ENCODE data around the gene ALX4. TPM values are rescaled to one million over a fixed set of nuclear protein-coding genes. Genes with fewer than 3 reads are reported as not detected.

Gene ALX4
- polyA plus RNA-seq, 1 of the 3 experiments (the other 2 are of a cell fraction): under 0.01 TPM

- H3K27me3 ChIP-seq (ENCODE audit: insufficient read depth): no peaks in the 10 kb centered on the region
- no peaks in the 10 kb centered on the region for H3K79me2 ChIP-seq (ENCODE audit: insufficient read depth)
- no peaks in the 10 kb centered on the region for H4K20me1 ChIP-seq (ENCODE audit: insufficient read depth)
- peaks cover 0 to 12% of the 10 kb centered on the region in 2 experiments; a peak in 1 of 4 replicates for H3K4me1 ChIP-seq (ENCODE audit: control insufficient read depth in 1 of 2, insufficient read depth in 2 of 2, low read depth in 1 of 2, low read length in 1 of 2)
- no peak overlapping the region for H3K9ac ChIP-seq
- no peaks in the 10 kb centered on the region for H3K9me2 ChIP-seq
- no peak for DNase-seq
- H3K36me3 ChIP-seq (replicated peaks in 1 of 2; ENCODE audit: control insufficient read depth in 1 of 2, insufficient read depth in 2 of 2, low read length in 1 of 2): no peaks in the 10 kb centered on the region
- H3K27ac ChIP-seq (ENCODE audit: low read depth in 2 of 2, low read length in 1 of 2): no peak overlapping the region
- POLR2A ChIA-PET: no interaction called here
- H3F3A ChIP-seq (replicated peaks; ENCODE audit: insufficient read depth): no peaks in the 10 kb centered on the region
- H2AFZ ChIP-seq (ENCODE audit: low read depth): no peak overlapping the region
- WGBS (ENCODE audit: low lambda C conversion rate): 77% methylated on average over 7 of the region's 20 CpGs
- no peak for TF ChIP-seq EP300 (IDR thresholded peaks at IDR 0.05; ENCODE audit: borderline replicate concordance in 1 of 2, low read depth in 1 of 2, low read length in 1 of 2)
- TF ChIP-seq GATA2 (CRISPR knock-in tag; IDR thresholded peaks at IDR 0.05): no peak
- TF ChIP-seq SMC3 (IDR thresholded peaks at IDR 0.05; ENCODE audit: low read depth, low read length): no peak
- no peak for TF ChIP-seq MEF2A (IDR thresholded peaks at IDR 0.05; ENCODE audit: borderline replicate concordance, low read depth)
- no peak for TF ChIP-seq IRF3 (IDR thresholded peaks at IDR 0.05; ENCODE audit: low read depth, low read length)
- TF ChIP-seq TCF12 (IDR thresholded peaks at IDR 0.05): no peak
- no peak for TF ChIP-seq NRF1 (IDR thresholded peaks at IDR 0.05; ENCODE audit: low read depth, low read length)
- TF ChIP-seq, protein P1, sequence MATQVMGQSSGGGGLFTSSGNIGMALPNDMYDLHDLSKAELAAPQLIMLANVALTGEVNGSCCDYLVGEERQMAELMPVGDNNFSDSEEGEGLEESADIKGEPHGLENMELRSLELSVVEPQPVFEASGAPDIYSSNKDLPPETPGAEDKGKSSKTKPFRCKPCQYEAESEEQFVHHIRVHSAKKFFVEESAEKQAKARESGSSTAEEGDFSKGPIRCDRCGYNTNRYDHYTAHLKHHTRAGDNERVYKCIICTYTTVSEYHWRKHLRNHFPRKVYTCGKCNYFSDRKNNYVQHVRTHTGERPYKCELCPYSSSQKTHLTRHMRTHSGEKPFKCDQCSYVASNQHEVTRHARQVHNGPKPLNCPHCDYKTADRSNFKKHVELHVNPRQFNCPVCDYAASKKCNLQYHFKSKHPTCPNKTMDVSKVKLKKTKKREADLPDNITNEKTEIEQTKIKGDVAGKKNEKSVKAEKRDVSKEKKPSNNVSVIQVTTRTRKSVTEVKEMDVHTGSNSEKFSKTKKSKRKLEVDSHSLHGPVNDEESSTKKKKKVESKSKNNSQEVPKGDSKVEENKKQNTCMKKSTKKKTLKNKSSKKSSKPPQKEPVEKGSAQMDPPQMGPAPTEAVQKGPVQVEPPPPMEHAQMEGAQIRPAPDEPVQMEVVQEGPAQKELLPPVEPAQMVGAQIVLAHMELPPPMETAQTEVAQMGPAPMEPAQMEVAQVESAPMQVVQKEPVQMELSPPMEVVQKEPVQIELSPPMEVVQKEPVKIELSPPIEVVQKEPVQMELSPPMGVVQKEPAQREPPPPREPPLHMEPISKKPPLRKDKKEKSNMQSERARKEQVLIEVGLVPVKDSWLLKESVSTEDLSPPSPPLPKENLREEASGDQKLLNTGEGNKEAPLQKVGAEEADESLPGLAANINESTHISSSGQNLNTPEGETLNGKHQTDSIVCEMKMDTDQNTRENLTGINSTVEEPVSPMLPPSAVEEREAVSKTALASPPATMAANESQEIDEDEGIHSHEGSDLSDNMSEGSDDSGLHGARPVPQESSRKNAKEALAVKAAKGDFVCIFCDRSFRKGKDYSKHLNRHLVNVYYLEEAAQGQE (IDR thresholded peaks at IDR 0.05; ENCODE audit: low read depth, low read length): no peak
- TF ChIP-seq JUND (IDR thresholded peaks at IDR 0.05): no peak
- no peak for TF ChIP-seq EZH2phosphoT487 (IDR thresholded peaks at IDR 0.05; ENCODE audit: borderline replicate concordance, low read depth)
- TF ChIP-seq FOXM1 (IDR thresholded peaks at IDR 0.05; ENCODE audit: low read depth): no peak
- TF ChIP-seq RAD21 (IDR thresholded peaks at IDR 0.05; ENCODE audit: low read length): no peak
- TF ChIP-seq NFIC (IDR thresholded peaks at IDR 0.05; ENCODE audit: borderline replicate concordance): no peak
- no peak for TF ChIP-seq RFX5 (IDR thresholded peaks at IDR 0.05; ENCODE audit: low read length)
- TF ChIP-seq, protein P2, sequence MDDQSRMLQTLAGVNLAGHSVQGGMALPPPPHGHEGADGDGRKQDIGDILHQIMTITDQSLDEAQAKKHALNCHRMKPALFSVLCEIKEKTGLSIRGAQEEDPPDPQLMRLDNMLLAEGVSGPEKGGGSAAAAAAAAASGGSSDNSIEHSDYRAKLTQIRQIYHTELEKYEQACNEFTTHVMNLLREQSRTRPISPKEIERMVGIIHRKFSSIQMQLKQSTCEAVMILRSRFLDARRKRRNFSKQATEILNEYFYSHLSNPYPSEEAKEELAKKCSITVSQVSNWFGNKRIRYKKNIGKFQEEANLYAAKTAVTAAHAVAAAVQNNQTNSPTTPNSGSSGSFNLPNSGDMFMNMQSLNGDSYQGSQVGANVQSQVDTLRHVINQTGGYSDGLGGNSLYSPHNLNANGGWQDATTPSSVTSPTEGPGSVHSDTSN (IDR thresholded peaks at IDR 0.05): no peak
- no peak for TF ChIP-seq FOXJ3 (CRISPR knock-in tag; IDR thresholded peaks at IDR 0.05)
- no peak for TF ChIP-seq CHD2 (IDR thresholded peaks at IDR 0.05; ENCODE audit: low read length, partially characterized antibody)
- TF ChIP-seq MXI1 (IDR thresholded peaks at IDR 0.05; ENCODE audit: low read depth, low read length): no peak
- CTCF ChIA-PET: interaction anchor here (0.6 to 0.9 kb wide), 2 partner anchors 16 to 131 kb away, joined by 3 read pairs; no protein-coding TSS in a partner anchor
- no peak overlapping the region for H3K4me3 ChIP-seq (ENCODE audit: low read depth in 2 of 2, low read length in 1 of 2)
- no peaks in the 10 kb centered on the region for H3K9me3 ChIP-seq
- H3K4me2 ChIP-seq: no peak overlapping the region
Observed at GRCh38 chr11:44263738-44264437, 46.1 kb downstream of the ALX4 start.

Data from SK-N-SH (cell line).